Transverse colon (tissue), 4 donors: ENCODE measurements around the gene BCL7B.

Experiments
- CTCF ChIP-seq, 5 experiments: fragments of 200-600 bp in 3 of 5; fragments of 450-650 bp in 2 of 5; sonication (generic) in 3 of 5; IDR thresholded peaks; 1 replicate in 2 of 5; 2 replicates in 3 of 5; pipeline ENCODE4 v1.5.1; 2016 to 2017; ENCODE audit warnings: antibody characterized with exemption in 5 of 5, inconsistent platforms in 3 of 5, mild to moderate bottlenecking in 2 of 5, moderate library complexity in 1 of 5
- EP300 ChIP-seq: sonication (generic); formaldehyde crosslinking; IDR thresholded peaks from one replicate; pipeline ENCODE4 v1.6.1; 2017; ENCODE audit warnings: antibody characterized with exemption, low read depth
- POLR2AphosphoS5 ChIP-seq, 3 donors: sonication (generic); formaldehyde crosslinking; IDR thresholded peaks; one replicate each; pipeline ENCODE4 v1.6.1; 2016; ENCODE audit warnings: antibody characterized with exemption in 3 of 3

- no peak for TF ChIP-seq CTCF (IDR thresholded peaks at IDR 0.05)
- TF ChIP-seq EP300 = no peak
- TF ChIP-seq POLR2AphosphoS5 (IDR thresholded peaks at IDR 0.05) = no peak
Observed at GRCh38 chr7:73503229-73503628, 54.3 kb downstream of the BCL7B start.
